ENCODE data around the gene CDK6. TPM values are rescaled to one million over a fixed set of nuclear protein-coding genes. Genes with fewer than 3 reads are reported as not detected.
"Not testable (repeated sequence)": the region's sequence is repeated elsewhere in the genome, so short reads cannot be mapped to it uniquely, and the experiment has no call there.

Gene CDK6
- total and polyA plus RNA-seq, 8 donors = 2.6 to 86.3 (median 15.5) TPM

DNA sequence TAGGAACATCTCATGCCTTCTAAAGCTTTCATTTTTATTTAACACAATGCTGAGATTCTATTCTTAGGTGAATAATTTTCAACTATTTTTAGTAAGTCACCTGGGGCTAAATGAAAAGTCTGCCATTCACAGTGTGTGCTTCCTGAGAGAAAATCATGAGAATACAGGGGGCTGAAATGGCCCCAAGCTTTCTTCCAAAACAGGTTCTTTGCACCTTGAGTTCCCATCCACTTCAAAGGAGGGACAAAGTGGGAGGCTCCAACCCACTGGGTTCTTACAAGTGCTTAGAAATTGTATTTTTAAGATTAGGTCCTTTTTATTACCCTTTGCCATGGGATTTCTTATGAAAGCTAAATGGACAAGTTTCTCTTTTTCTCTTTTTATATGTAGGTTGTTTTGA is 224.6 kb downstream of the CDK6 start:
- no peak overlapping the region for H3K4me3 ChIP-seq
- no peak for TF ChIP-seq POLR2AphosphoS5 (IDR thresholded peaks at IDR 0.05)
- TF ChIP-seq, protein P1, sequence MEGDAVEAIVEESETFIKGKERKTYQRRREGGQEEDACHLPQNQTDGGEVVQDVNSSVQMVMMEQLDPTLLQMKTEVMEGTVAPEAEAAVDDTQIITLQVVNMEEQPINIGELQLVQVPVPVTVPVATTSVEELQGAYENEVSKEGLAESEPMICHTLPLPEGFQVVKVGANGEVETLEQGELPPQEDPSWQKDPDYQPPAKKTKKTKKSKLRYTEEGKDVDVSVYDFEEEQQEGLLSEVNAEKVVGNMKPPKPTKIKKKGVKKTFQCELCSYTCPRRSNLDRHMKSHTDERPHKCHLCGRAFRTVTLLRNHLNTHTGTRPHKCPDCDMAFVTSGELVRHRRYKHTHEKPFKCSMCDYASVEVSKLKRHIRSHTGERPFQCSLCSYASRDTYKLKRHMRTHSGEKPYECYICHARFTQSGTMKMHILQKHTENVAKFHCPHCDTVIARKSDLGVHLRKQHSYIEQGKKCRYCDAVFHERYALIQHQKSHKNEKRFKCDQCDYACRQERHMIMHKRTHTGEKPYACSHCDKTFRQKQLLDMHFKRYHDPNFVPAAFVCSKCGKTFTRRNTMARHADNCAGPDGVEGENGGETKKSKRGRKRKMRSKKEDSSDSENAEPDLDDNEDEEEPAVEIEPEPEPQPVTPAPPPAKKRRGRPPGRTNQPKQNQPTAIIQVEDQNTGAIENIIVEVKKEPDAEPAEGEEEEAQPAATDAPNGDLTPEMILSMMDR (IDR thresholded peaks at IDR 0.05) = no peak
- TF ChIP-seq EP300 (IDR thresholded peaks at IDR 0.05) = no peak
- TF ChIP-seq POLR2A (IDR thresholded peaks at IDR 0.05) = no peak
- DNase-seq = no peak
- H3K4me1 ChIP-seq = peaks cover 0 to 8% (median 3%) of the 10 kb centered on the region in 4 donors
- H3K9me3 ChIP-seq = no peaks in the 10 kb centered on the region
- H3K27ac ChIP-seq = no peak overlapping the region
- peaks cover under 1 to 43% (median 33%) of the 10 kb centered on the region in 4 donors for H3K36me3 ChIP-seq
- no peaks in the 10 kb centered on the region for H3K27me3 ChIP-seq
- intact Hi-C loops (cut with DNase I; ENCODE audit: low total_unique reads) = loop anchor here (10.0 kb wide), 2 partner anchors 243 to 443 kb away; no protein-coding TSS in a partner anchor

- intact Hi-C loops (cut with DNase I; ENCODE audit: low total_unique reads) = loop anchor here (10.0 kb wide), 2 partner anchors 245 to 445 kb away; no protein-coding TSS in a partner anchor
- Histone ChIP-seq H3K36me3 (peaks cover 0 to 31% (median 16%) of the 10 kb centered on the region in 4 donors), H3K4me1 (peaks cover 0 to 8% (median 3%) of the 10 kb centered on the region in 4 donors), H3K27ac (no peak overlapping the region), H3K27me3 (no peaks in the 10 kb centered on the region), H3K4me3 (no peak overlapping the region), H3K9me3 (no peaks in the 10 kb centered on the region)
- DNase-seq = peak in 1 of 2 donors; percentile 43
- TF ChIP-seq, protein P1 (IDR thresholded peaks at IDR 0.05) = peak in 1 of 7 experiments; percentile 11
- no peak for TF ChIP-seq EP300 (IDR thresholded peaks at IDR 0.05)
- 31 to 39% (median 34%) methylated on average over 5 of the region's 5 CpGs for WGBS, 5 donors
These were observed 226.4 kb downstream of the CDK6 start for GRCh38 chr7:92609921-92610518.

- Histone ChIP-seq H3K4me3 (peak overlapping the region in 1 of 4 donors; percentile 3), H3K36me3 (peaks cover 0 to 17% (median 4%) of the 10 kb centered on the region in 4 donors), H3K27ac (no peak overlapping the region), H3K9me3 (no peaks in the 10 kb centered on the region), H3K27me3 (no peaks in the 10 kb centered on the region), H3K4me1 (peaks cover 0 to 8% (median 3%) of the 10 kb centered on the region in 4 donors)
- intact Hi-C loops (cut with DNase I; ENCODE audit: low total_unique reads) = no loop called here
- TF ChIP-seq EP300 (IDR thresholded peaks at IDR 0.05) = no peak
- TF ChIP-seq POLR2AphosphoS5 (IDR thresholded peaks at IDR 0.05) = no peak
- TF ChIP-seq, protein P1 (IDR thresholded peaks at IDR 0.05) = no peak
- TF ChIP-seq POLR2A (IDR thresholded peaks at IDR 0.05) = no peak
- peak in 1 of 2 donors; percentile 79 for DNase-seq
- WGBS, 5 donors = 45 to 58% (median 53%) methylated on average over 20 to 27 of the region's 27 CpGs
These were observed 227.7 kb downstream of the CDK6 start for GRCh38 chr7:92608380-92609322.

- Histone ChIP-seq H3K36me3 (peaks cover 0 to 5% (median 0%) of the 10 kb centered on the region in 4 donors), H3K4me3 (no peak overlapping the region), H3K27ac (no peak overlapping the region), H3K9me3 (no peaks in the 10 kb centered on the region), H3K27me3 (no peaks in the 10 kb centered on the region), H3K4me1 (peaks cover 0 to 8% (median 3%) of the 10 kb centered on the region in 4 donors)
- WGBS, 5 donors = 87 to 94% (median 94%) methylated on average over 4 of the region's 4 CpGs
- TF ChIP-seq, protein P1 (IDR thresholded peaks at IDR 0.05) = no peak
- TF ChIP-seq POLR2AphosphoS5 (IDR thresholded peaks at IDR 0.05) = no peak
- no peak for TF ChIP-seq EP300 (IDR thresholded peaks at IDR 0.05)
- TF ChIP-seq POLR2A (IDR thresholded peaks at IDR 0.05) = no peak
- DNase-seq = no peak
- intact Hi-C loops (cut with DNase I; ENCODE audit: low total_unique reads) = no loop called here
These were observed 229.4 kb downstream of the CDK6 start for GRCh38 chr7:92606985-92607384.

DNA sequence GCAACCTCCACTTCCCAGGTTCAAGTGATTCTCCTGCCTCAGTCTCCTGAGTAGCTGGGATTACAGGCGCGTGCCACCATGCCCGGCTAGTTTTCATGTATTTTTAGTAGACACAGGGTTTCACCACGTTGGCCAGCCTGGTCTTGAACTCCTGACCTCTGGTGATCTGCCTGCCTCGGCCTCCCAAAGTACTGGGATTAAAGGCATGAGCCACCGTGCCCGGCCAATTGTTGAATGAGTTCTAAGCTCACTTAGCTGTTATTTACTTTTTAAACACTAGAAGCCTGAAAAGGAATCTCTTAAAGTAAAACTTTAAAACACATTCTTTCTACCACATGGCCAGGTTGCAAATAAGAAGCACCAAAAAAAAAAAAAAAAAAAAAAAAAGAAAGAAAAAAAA is 231.9 kb downstream of the CDK6 start:
- H3K4me3 ChIP-seq; H3K4me1 ChIP-seq; H3K9me3 ChIP-seq; H3K27ac ChIP-seq; DNase-seq; intact Hi-C loops (cut with DNase I; ENCODE audit: low total_unique reads); H3K36me3 ChIP-seq; H3K27me3 ChIP-seq: not testable (repeated sequence)
- WGBS, 5 donors = 76 to 82% (median 78%) methylated on average over 7 of the region's 7 CpGs

Data from stomach (tissue), 9 donors.